Measurements from ENCODE around the gene LRP8. TPM values are rescaled to one million over a fixed set of nuclear protein-coding genes. Genes with fewer than 3 reads are reported as not detected.

The LRP8 gene
- total RNA-seq, 1 experiment from 2014 or later, result 56.3 TPM

GRCh38 chr1:53345996-53346813 is 18.3 kb upstream of the LRP8 start:
- no peak for TF ChIP-seq EZH2phosphoT487 (IDR thresholded peaks at IDR 0.05; ENCODE audit: borderline replicate concordance)
- TF ChIP-seq, protein P1, sequence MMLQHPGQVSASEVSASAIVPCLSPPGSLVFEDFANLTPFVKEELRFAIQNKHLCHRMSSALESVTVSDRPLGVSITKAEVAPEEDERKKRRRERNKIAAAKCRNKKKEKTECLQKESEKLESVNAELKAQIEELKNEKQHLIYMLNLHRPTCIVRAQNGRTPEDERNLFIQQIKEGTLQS (IDR thresholded peaks at IDR 0.05), result no peak
- TF ChIP-seq MAX (IDR thresholded peaks at IDR 0.05), result no peak
- TF ChIP-seq SIN3A (IDR thresholded peaks at IDR 0.05; ENCODE audit: low read depth), result no peak
- TF ChIP-seq POLR2AphosphoS5 (IDR thresholded peaks at IDR 0.05; ENCODE audit: low read depth, low read length), result no peak
- no peak for TF ChIP-seq ELF1 (IDR thresholded peaks at IDR 0.05; ENCODE audit: borderline replicate concordance, low read depth)
- no peak for TF ChIP-seq RAD21 (IDR thresholded peaks at IDR 0.05; ENCODE audit: low read depth)
- no peak for TF ChIP-seq SP1 (IDR thresholded peaks at IDR 0.05; ENCODE audit: low read depth)
- TF ChIP-seq YY1 (IDR thresholded peaks at IDR 0.05; ENCODE audit: extremely low read depth, insufficient replicate concordance, low read depth, low read length), result no peak
- TF ChIP-seq POLR2A (IDR thresholded peaks at IDR 0.05; ENCODE audit: borderline replicate concordance, extremely low read depth, insufficient read depth, insufficient read length), result no peak
- TF ChIP-seq EGR1 (IDR thresholded peaks at IDR 0.05; ENCODE audit: low read depth), result no peak
- no peak for TF ChIP-seq JUND (IDR thresholded peaks at IDR 0.05)
- TF ChIP-seq SRF (IDR thresholded peaks at IDR 0.05; ENCODE audit: low read depth), result no peak
- no peak for TF ChIP-seq CEBPB (IDR thresholded peaks at IDR 0.05; ENCODE audit: low read depth)
- TF ChIP-seq CBX3 (IDR thresholded peaks at IDR 0.05; ENCODE audit: low read depth), result no peak
- H3K27me3 ChIP-seq (ENCODE audit: insufficient read depth, low read length), result no peaks in the 10 kb centered on the region
- no peak overlapping the region for H2AFZ ChIP-seq (ENCODE audit: low read depth, low read length, poor library complexity, severe bottlenecking)
- DNase-seq (ENCODE audit: low read depth, low spot score) (no peak), ATAC-seq (no peak)
- ChIA-PET POLR2A (no interaction called here), RAD21 (ENCODE audit: low non-redundant PET in 1 of 2, low total read pairs in 2 of 2, uncharacterized antibody in 2 of 2, unreplicated experiment in 2 of 2) (no interaction called here), CTCF (no interaction called here)
- H3K79me2 ChIP-seq (ENCODE audit: insufficient read depth, low read length), result no peaks in the 10 kb centered on the region
- H4K20me1 ChIP-seq (ENCODE audit: insufficient read depth), result no peaks in the 10 kb centered on the region
- no peak overlapping the region for H3K4me2 ChIP-seq (ENCODE audit: low read length)
- no peak overlapping the region for H3K4me3 ChIP-seq (replicated peaks in 1 of 2; ENCODE audit: low read depth in 1 of 2, low read length in 2 of 2)
- H3K4me1 ChIP-seq (ENCODE audit: control insufficient read depth in 1 of 2, insufficient read depth in 2 of 2, low read length in 2 of 2), result peaks cover 0 to 10% of the 10 kb centered on the region in 2 experiments; a peak in 2 of 4 replicates
- intact Hi-C loops (cut with micrococcal nuclease), result no loop called here
- no TSS peak for BruUV-seq (replicated peaks)
- no peaks in the 10 kb centered on the region for H3K9me3 ChIP-seq (ENCODE audit: control insufficient read depth in 1 of 2, insufficient read depth in 1 of 2, low read depth in 1 of 2, low read length in 2 of 2)
- no peaks in the 10 kb centered on the region for H3K9me2 ChIP-seq (ENCODE audit: insufficient read depth)
- no peak overlapping the region for H3K27ac ChIP-seq (ENCODE audit: low read depth, low read length)
- no peaks in the 10 kb centered on the region for H3K36me3 ChIP-seq (ENCODE audit: control insufficient read depth in 1 of 2, insufficient read depth in 2 of 2, low read length in 2 of 2)
- no peak overlapping the region for H3K9ac ChIP-seq (ENCODE audit: low read length)
